ENCODE measurements around the gene UQCR11. TPM values are rescaled to one million over a fixed set of nuclear protein-coding genes. Genes with fewer than 3 reads are reported as not detected.

UQCR11 gene
- total and polyA plus RNA-seq, 2 donors (not counting 3 experiments of a cell fraction or from before 2014, with no cell fraction given) = 165 to 210 TPM

DNA sequence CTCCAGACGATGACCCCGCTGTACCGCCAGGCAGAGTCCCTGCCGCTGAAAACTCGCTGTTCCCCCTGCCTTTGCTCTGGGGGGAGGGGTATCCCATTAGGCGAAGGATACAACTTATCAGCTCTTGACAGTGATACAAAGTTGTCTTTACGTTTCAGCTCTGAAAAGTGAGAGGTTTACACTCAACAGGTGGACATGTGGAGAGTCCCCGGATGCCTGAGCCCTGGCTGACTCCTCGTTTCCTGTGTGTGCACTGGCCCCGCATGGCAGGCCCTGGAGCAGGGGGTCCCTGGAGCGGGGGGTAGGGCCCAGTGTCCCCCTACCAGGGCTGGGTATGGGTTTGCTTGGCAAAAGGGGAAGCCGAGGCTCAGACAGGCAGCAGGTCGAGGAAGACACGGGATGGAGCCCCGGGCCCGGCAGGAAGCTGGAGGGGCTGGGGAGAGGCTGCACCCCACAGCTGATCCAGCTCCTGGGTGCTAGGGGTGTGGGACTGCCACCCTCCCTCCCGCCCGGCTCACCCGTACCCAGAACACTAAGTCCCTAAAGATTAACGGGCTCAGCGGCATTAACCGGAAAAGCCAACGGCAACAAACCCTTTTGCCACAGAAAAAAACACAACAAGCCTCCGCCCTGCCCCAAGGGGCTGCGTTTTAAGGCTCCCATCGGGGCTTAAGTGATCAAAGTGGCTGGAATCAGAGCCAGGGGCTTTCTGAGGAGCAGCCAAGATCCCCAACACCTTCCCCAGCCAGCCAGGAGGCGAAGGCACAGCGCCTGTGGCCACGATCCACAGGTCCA is 41.6 kb upstream of the UQCR11 start:
- intact Hi-C loops (cut with micrococcal nuclease) = no loop called here

More for the DNA sequence above, 41.6 kb upstream of the UQCR11 start:
- H3K27me3 ChIP-seq (ENCODE audit: control insufficient read depth in 2 of 2, insufficient read depth in 2 of 2, low read length in 2 of 2) = no peaks in the 10 kb centered on the region
- ChIA-PET POLR2A (no interaction called here), CTCF (no interaction called here)
- dilution Hi-C loops (cut with MboI; ENCODE audit: extremely low pct_ligation_motif_present, low sequenced_read_pairs) = no loop called here
- DNase-seq (ENCODE audit: low read depth, low spot score) = no peak
- H2AFZ ChIP-seq (ENCODE audit: low read depth, low read length) = no peak overlapping the region
- no peak for FAIRE-seq
- BruUV-seq (replicated peaks) = no TSS peak
- no peak overlapping the region for H3K4me2 ChIP-seq (ENCODE audit: insufficient read depth, low read length)
- H3K27ac ChIP-seq (ENCODE audit: insufficient read depth, low read depth, low read length) = no peak overlapping the region
- no peaks in the 10 kb centered on the region for H3K9me3 ChIP-seq (replicated peaks; ENCODE audit: control insufficient read depth, insufficient read depth, low read length)
- peaks cover 49% of the 10 kb centered on the region for H3K79me2 ChIP-seq (ENCODE audit: control insufficient read depth, insufficient read depth, low read length)
- no peak overlapping the region for H3K4me3 ChIP-seq (replicated peaks in 1 of 3; ENCODE audit: insufficient read depth in 1 of 3, low read depth in 1 of 3, low read length in 3 of 3)
- H3K4me1 ChIP-seq (ENCODE audit: control insufficient read depth, extremely low read depth, insufficient read depth, low read length) = peaks cover 2% of the 10 kb centered on the region
- H3K9me1 ChIP-seq (replicated peaks; ENCODE audit: control insufficient read depth, extremely low read depth, insufficient read depth, low read length) = no peaks in the 10 kb centered on the region
- no peak overlapping the region for H3K9ac ChIP-seq (replicated peaks; ENCODE audit: extremely low read depth, insufficient read depth, low read length)
- TF ChIP-seq EZH2 (IDR thresholded peaks at IDR 0.05; ENCODE audit: borderline replicate concordance, low read depth, low read length, severe bottlenecking) = no peak
- TF ChIP-seq JUN (IDR thresholded peaks at IDR 0.05; ENCODE audit: borderline replicate concordance, insufficient read depth, insufficient read length, low read depth) = no peak
- no peak for TF ChIP-seq MAX (IDR thresholded peaks at IDR 0.05; ENCODE audit: insufficient read depth, insufficient read length)
- TF ChIP-seq FOS (IDR thresholded peaks at IDR 0.05; ENCODE audit: borderline replicate concordance, insufficient read depth, low read length) = no peak
- TF ChIP-seq GATA2 (IDR thresholded peaks at IDR 0.05; ENCODE audit: insufficient read depth, insufficient read length, low read depth, low read length) = no peak
- TF ChIP-seq MYC (IDR thresholded peaks at IDR 0.05; ENCODE audit: low read depth, low read length) = no peak
- no peak for TF ChIP-seq POLR2A (IDR thresholded peaks at IDR 0.05; ENCODE audit: low read depth, low read length)
- no peak for TF ChIP-seq POLR2AphosphoS5 (IDR thresholded peaks at IDR 0.05; ENCODE audit: insufficient read depth, low read depth, low read length)
- TF ChIP-seq, protein P1, sequence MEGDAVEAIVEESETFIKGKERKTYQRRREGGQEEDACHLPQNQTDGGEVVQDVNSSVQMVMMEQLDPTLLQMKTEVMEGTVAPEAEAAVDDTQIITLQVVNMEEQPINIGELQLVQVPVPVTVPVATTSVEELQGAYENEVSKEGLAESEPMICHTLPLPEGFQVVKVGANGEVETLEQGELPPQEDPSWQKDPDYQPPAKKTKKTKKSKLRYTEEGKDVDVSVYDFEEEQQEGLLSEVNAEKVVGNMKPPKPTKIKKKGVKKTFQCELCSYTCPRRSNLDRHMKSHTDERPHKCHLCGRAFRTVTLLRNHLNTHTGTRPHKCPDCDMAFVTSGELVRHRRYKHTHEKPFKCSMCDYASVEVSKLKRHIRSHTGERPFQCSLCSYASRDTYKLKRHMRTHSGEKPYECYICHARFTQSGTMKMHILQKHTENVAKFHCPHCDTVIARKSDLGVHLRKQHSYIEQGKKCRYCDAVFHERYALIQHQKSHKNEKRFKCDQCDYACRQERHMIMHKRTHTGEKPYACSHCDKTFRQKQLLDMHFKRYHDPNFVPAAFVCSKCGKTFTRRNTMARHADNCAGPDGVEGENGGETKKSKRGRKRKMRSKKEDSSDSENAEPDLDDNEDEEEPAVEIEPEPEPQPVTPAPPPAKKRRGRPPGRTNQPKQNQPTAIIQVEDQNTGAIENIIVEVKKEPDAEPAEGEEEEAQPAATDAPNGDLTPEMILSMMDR (IDR thresholded peaks at IDR 0.05; ENCODE audit: extremely low read depth in 1 of 2, insufficient read depth in 1 of 2, low read depth in 1 of 2, low read length in 2 of 2) = no peak
- H4K20me1 ChIP-seq (replicated peaks; ENCODE audit: control insufficient read depth, extremely low read depth, insufficient read depth, low read length) = no peaks in the 10 kb centered on the region
- H3K36me3 ChIP-seq (ENCODE audit: control insufficient read depth in 2 of 2, extremely low read depth in 1 of 2, insufficient read depth in 2 of 2, low read length in 2 of 2) = peaks cover 5 to 44% of the 10 kb centered on the region in 2 experiments
